ENCODE results near the gene NHSL2. TPM values are rescaled to one million over a fixed set of nuclear protein-coding genes. Genes with fewer than 3 reads are reported as not detected.

NHSL2 gene
- total RNA-seq, 4 donors from 2014 or later = 7.6 to 30.8 (median 9.1) TPM

DNA sequence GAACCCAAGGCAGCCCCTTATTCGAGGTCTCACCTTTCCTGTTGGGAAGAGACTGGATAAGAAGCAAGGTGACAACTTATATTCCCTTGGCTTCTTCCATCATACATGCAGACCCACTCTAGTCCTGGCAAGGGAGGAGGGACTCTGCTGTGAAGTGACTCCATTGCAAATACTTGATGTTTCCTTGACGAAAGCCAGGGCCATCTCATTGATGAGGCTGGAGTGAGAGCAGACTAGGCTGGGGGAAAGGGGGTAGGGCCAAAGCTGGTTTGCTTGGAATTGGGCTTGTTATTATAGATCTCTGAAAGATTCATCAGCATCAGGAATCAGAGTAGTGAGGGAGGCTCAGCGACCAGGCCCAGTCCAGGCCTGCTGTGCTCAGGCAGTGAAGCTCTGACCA, 2.3 kb upstream of the NHSL2 start:
- intact Hi-C loops (cut with DNase I; ENCODE audit: low total_unique reads) = no loop called here
- no peaks in the 10 kb centered on the region for H3K9me3 ChIP-seq
- no peak overlapping the region for H3K4me3 ChIP-seq
- H3K4me1 ChIP-seq = no peaks in the 10 kb centered on the region
- no peak overlapping the region for H3K27ac ChIP-seq
- TF ChIP-seq, protein P1, sequence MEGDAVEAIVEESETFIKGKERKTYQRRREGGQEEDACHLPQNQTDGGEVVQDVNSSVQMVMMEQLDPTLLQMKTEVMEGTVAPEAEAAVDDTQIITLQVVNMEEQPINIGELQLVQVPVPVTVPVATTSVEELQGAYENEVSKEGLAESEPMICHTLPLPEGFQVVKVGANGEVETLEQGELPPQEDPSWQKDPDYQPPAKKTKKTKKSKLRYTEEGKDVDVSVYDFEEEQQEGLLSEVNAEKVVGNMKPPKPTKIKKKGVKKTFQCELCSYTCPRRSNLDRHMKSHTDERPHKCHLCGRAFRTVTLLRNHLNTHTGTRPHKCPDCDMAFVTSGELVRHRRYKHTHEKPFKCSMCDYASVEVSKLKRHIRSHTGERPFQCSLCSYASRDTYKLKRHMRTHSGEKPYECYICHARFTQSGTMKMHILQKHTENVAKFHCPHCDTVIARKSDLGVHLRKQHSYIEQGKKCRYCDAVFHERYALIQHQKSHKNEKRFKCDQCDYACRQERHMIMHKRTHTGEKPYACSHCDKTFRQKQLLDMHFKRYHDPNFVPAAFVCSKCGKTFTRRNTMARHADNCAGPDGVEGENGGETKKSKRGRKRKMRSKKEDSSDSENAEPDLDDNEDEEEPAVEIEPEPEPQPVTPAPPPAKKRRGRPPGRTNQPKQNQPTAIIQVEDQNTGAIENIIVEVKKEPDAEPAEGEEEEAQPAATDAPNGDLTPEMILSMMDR (IDR thresholded peaks at IDR 0.05) = no peak
- no peak for TF ChIP-seq POLR2A (IDR thresholded peaks at IDR 0.05)
- no peak for DNase-seq
- H3K27me3 ChIP-seq = peaks cover 0 to 7% of the 10 kb centered on the region in 2 donors
- no peaks in the 10 kb centered on the region for H3K36me3 ChIP-seq

- Histone ChIP-seq H3K4me1 (no peaks in the 10 kb centered on the region), H3K27ac (peak overlapping the region; percentile 69 to 73), H3K27me3 (peaks cover 0 to 7% of the 10 kb centered on the region in 2 donors), H3K4me3 (peak overlapping the region; percentile 19 to 47), H3K36me3 (no peaks in the 10 kb centered on the region), H3K9me3 (no peaks in the 10 kb centered on the region)
- intact Hi-C loops (cut with DNase I; ENCODE audit: low total_unique reads) = no loop called here
- peak; percentile 32 to 56 for DNase-seq
- TF ChIP-seq POLR2A (IDR thresholded peaks at IDR 0.05) = no peak
- TF ChIP-seq, protein P1 (IDR thresholded peaks at IDR 0.05) = peak in 2 of 4 experiments; percentile 24 to 25
These were observed 689 bp upstream of the NHSL2 start for GRCh38 chrX:71909956-71910355.

GRCh38 chrX:71910986-71911730, 513 bp downstream of the NHSL2 start:
- intact Hi-C loops (cut with DNase I; ENCODE audit: low total_unique reads) = no loop called here

GRCh38 chrX:71911731-71912050, 1.0 kb downstream of the NHSL2 start:
- DNase-seq = peak; percentile 19 to 33
- TF ChIP-seq, protein P1 (IDR thresholded peaks at IDR 0.05) = no peak
- TF ChIP-seq POLR2A (IDR thresholded peaks at IDR 0.05) = no peak
- no peaks in the 10 kb centered on the region for H3K4me1 ChIP-seq
- intact Hi-C loops (cut with DNase I; ENCODE audit: low total_unique reads) = no loop called here
- H3K9me3 ChIP-seq = no peaks in the 10 kb centered on the region
- no peaks in the 10 kb centered on the region for H3K36me3 ChIP-seq
- peak overlapping the region; percentile 69 to 73 for H3K27ac ChIP-seq
- peak overlapping the region; percentile 19 to 47 for H3K4me3 ChIP-seq
- peaks cover 0 to 7% of the 10 kb centered on the region in 2 donors for H3K27me3 ChIP-seq

More at GRCh38 chrX:71910986-71911730, 513 bp downstream of the NHSL2 start:
- peak; percentile 23 to 35 for DNase-seq
- Histone ChIP-seq H3K4me3 (peak overlapping the region; percentile 19 to 47), H3K4me1 (no peaks in the 10 kb centered on the region), H3K36me3 (no peaks in the 10 kb centered on the region), H3K27me3 (peaks cover 0 to 7% of the 10 kb centered on the region in 2 donors), H3K9me3 (no peaks in the 10 kb centered on the region), H3K27ac (peak overlapping the region; percentile 69 to 73)
- no peak for TF ChIP-seq POLR2A (IDR thresholded peaks at IDR 0.05)
- TF ChIP-seq, protein P1 (IDR thresholded peaks at IDR 0.05) = no peak

DNA sequence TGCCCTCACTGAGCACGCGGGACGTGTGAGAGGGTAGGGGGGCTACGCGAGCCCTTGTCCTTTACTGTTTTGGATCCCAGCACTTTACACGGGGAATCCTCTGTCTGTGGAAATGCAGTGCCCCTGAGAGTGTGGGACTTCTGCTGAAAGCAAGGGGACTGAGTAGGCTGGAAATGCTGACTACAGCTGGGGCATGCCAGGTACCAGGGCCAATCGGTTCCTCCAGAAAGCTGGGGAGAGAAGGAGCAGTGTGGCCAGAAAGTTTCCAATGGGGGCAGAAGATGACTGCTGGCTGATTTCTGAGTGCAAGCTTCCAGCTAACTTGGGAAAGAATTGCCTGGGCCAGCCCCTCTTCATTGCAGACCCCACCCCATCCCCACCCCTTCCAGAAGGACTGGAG, 1.5 kb downstream of the NHSL2 start:
- peak overlapping the region; percentile 69 to 73 for H3K27ac ChIP-seq
- H3K4me3 ChIP-seq = no peak overlapping the region
- TF ChIP-seq, protein P1 (IDR thresholded peaks at IDR 0.05) = no peak
- TF ChIP-seq POLR2A (IDR thresholded peaks at IDR 0.05) = no peak

More for the DNA sequence above, 1.5 kb downstream of the NHSL2 start:
- Histone ChIP-seq H3K9me3 (no peaks in the 10 kb centered on the region), H3K4me1 (no peaks in the 10 kb centered on the region), H3K36me3 (no peaks in the 10 kb centered on the region), H3K27me3 (peaks cover 0 to 7% of the 10 kb centered on the region in 2 donors)
- intact Hi-C loops (cut with DNase I; ENCODE audit: low total_unique reads) = no loop called here
- DNase-seq = no peak

Measured in uterus (tissue), 4 donors.